SIG-M5 (cell line): ENCODE results near the gene EHF.
"Not testable (repeated sequence)": the region's sequence is repeated elsewhere in the genome, so short reads cannot be mapped to it uniquely, and the experiment has no call there.

Source experiments
- DNase-seq: peaks from one replicate; lab custom pipeline; 2025; lab: John Stamatoyannopoulos, UW

The EHF gene

GRCh38 chr11:34668583-34669053 is 47.7 kb downstream of the EHF start:
- DNase-seq = no peak

GRCh38 chr11:34669458-34669857 is 48.6 kb downstream of the EHF start:
- no peak for DNase-seq

- DNase-seq = no peak
These were observed 50.2 kb downstream of the EHF start for GRCh38 chr11:34671117-34671516.

- no peak for DNase-seq
These were observed 51.1 kb downstream of the EHF start for GRCh38 chr11:34671946-34672345.

GRCh38 chr11:34674038-34674437 is 53.1 kb downstream of the EHF start:
- no peak for DNase-seq

GRCh38 chr11:34676227-34676626 is 55.3 kb downstream of the EHF start:
- DNase-seq = no peak

- DNase-seq = no peak
These were observed 58.8 kb downstream of the EHF start for GRCh38 chr11:34679681-34680080.

GRCh38 chr11:34680206-34680605 is 59.3 kb downstream of the EHF start:
- no peak for DNase-seq

- no peak for DNase-seq
These were observed 60.2 kb downstream of the EHF start for GRCh38 chr11:34680918-34681586.

- DNase-seq = no peak
These were observed 61.9 kb downstream of the EHF start for GRCh38 chr11:34682825-34683224.

- no peak for DNase-seq
These were observed 62.5 kb downstream of the EHF start for GRCh38 chr11:34683396-34683795.

GRCh38 chr11:34685864-34686263 is 65.0 kb downstream of the EHF start:
- no peak for DNase-seq

- not testable (repeated sequence) for DNase-seq
These were observed 71.4 kb downstream of the EHF start for GRCh38 chr11:34692299-34692698.

- DNase-seq = no peak
These were observed 76.0 kb downstream of the EHF start for GRCh38 chr11:34696862-34697261.

GRCh38 chr11:34706709-34707461 is 86.0 kb downstream of the EHF start:
- no peak for DNase-seq

- DNase-seq = no peak
These were observed 86.6 kb downstream of the EHF start for GRCh38 chr11:34707462-34707840.
